ENCODE data around the gene CDCA5.

DNA sequence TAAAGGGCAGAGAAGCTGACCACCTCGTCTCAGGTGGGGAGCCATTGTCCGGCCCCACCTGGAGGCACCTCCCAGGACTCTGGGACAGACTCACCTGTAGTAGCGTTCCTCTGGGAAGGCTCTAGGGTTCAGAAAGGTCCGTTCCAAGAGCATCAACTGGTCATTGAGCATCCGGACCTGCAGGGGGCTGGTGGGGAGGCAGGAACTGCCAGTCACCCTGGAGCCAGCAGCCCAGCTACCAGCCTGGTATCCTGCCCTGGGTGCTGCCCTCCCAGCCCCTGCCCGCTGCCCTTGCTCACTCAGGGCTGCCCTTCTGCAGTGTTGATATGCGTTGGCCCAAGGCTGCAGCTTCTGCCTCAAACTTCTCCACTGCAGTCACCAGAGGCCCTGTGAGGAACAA, 38.1 kb downstream of the CDCA5 start:
- TF ChIP-seq CTCF (IDR thresholded peaks at IDR 0.05 in 4 of 5, conservative IDR thresholded peaks at IDR 0.05 in 1 of 5) = no peak
- TF ChIP-seq POLR2A (IDR thresholded peaks at IDR 0.05) = no peak

All from gastrocnemius medialis (tissue), 4 donors.